Endothelial cell (in vitro differentiated cells): ENCODE data around the gene TPM2. TPM values are rescaled to one million over a fixed set of nuclear protein-coding genes. Genes with fewer than 3 reads are reported as not detected.
A peak's percentile ranks its signal among the peaks of the same experiment; 100 is the strongest.

Experiments
- DNase-seq: peaks from one replicate; pipeline ENCODE4 v3.0.0; 2021; ENCODE audit warnings: low spot score
- H3K27ac Mint-ChIP-seq: one replicate; pipeline ENCODE4 v1.8.0; 2021; ENCODE audit warnings: mixed read lengths, inconsistent platforms; ENCODE audit not compliant: unreplicated experiment
- H3K27me3 Mint-ChIP-seq: one replicate; pipeline ENCODE4 v1.8.0; 2021; ENCODE audit warnings: mild to moderate bottlenecking, moderate library complexity, mixed read lengths, inconsistent platforms; ENCODE audit not compliant: unreplicated experiment
- H3K36me3 Mint-ChIP-seq: one replicate; pipeline ENCODE4 v1.8.0; 2021; ENCODE audit warnings: mild to moderate bottlenecking, low read depth, mixed read lengths, inconsistent platforms; ENCODE audit not compliant: unreplicated experiment
- H3K4me1 Mint-ChIP-seq: one replicate; pipeline ENCODE4 v1.8.0; 2021; ENCODE audit warnings: mild to moderate bottlenecking, mixed read lengths, inconsistent platforms; ENCODE audit not compliant: unreplicated experiment
- H3K4me3 Mint-ChIP-seq: one replicate; pipeline ENCODE4 v1.8.0; 2021; ENCODE audit warnings: mild to moderate bottlenecking, mixed read lengths, inconsistent platforms; ENCODE audit not compliant: unreplicated experiment
- H3K9me3 Mint-ChIP-seq: one replicate; pipeline ENCODE4 v1.8.0; 2021; ENCODE audit warnings: mixed read lengths, inconsistent platforms; ENCODE audit not compliant: unreplicated experiment
- total RNA-seq: library from RNA; stranded (reverse); fragmentation: NEBNext Ultra II Directional; extraction: Animal tissue kit (Norgen Biotek cat#: 25700); gene quantifications from one replicate; pipeline ENCODE4 v1.2.1, GENCODE V29; 2021; ENCODE audit not compliant: unreplicated experiment
- TF ChIP-seq, protein P1 (sequence below): fragments of 200-600 bp; sonication (generic); IDR thresholded peaks from one replicate; pipeline ENCODE4 v1.5.0; 2021; ENCODE audit warnings: antibody characterized with exemption; ENCODE audit not compliant: unreplicated experiment

The TPM2 gene
- total RNA-seq, 1 donor from 2014 or later, result 173 TPM

DNA sequence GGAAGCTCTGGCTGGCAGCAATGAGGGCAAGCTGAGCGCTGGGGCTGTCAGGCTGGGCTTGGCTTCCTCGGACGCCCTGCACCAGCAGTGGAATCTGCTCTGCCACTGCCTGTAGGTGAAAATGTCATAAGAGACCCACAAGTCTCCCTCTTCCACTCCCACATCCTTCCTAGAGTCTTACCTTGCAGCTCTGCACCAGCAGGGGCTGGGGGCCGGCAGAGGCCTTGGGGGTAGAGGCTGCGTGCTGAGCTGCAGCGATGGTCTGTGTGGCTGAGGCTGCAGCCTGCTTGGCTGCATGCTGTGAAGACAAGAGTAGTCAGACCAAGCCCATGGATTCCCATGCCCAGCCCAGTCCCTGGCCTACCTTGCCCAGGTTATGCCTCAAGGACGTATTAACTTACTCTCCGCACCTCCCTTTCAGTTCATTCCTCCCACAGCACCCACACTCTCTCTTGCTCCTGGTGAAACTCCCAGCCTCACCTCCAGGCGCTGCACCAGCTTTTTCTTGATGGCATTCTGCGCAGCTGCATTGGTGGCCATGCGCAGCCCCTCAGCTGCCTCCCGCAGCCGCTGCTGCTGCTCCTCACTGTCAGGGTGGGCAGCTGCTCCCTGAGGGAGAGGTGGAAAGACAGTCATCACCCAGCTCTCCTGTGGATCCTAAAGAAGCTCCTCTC, 25.0 kb upstream of the TPM2 start:
- Mint-ChIP-seq H3K27me3 (peaks cover 4% of the 10 kb centered on the region), H3K9me3 (no peaks in the 10 kb centered on the region), H3K4me3 (peak overlapping the region; percentile 67), H3K4me1 (no peaks in the 10 kb centered on the region), H3K27ac (peak overlapping the region; percentile 42), H3K36me3 (peaks cover 84% of the 10 kb centered on the region)
- TF ChIP-seq, protein P1, sequence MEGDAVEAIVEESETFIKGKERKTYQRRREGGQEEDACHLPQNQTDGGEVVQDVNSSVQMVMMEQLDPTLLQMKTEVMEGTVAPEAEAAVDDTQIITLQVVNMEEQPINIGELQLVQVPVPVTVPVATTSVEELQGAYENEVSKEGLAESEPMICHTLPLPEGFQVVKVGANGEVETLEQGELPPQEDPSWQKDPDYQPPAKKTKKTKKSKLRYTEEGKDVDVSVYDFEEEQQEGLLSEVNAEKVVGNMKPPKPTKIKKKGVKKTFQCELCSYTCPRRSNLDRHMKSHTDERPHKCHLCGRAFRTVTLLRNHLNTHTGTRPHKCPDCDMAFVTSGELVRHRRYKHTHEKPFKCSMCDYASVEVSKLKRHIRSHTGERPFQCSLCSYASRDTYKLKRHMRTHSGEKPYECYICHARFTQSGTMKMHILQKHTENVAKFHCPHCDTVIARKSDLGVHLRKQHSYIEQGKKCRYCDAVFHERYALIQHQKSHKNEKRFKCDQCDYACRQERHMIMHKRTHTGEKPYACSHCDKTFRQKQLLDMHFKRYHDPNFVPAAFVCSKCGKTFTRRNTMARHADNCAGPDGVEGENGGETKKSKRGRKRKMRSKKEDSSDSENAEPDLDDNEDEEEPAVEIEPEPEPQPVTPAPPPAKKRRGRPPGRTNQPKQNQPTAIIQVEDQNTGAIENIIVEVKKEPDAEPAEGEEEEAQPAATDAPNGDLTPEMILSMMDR, result no peak
- DNase-seq, result no peak

DNA sequence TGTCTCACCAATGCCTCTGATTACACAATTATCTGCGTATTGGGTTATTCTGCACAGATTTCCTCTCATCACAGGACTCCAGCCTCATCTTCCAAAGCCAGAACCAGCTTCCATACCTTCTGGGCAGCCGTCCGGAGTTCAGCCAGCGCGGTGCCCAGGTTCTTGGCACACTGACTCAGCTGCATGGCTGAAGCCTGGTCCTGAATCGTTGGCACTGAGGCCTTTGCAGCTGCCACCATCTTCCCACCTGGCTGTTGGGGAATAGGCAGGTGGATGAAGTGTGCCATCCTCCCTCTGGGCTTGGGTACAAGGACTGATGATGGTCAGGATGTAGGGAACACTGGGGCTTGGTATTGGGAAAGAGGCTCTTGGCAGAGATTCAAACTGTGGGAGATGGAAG, 24.4 kb upstream of the TPM2 start:
- peak overlapping the region; percentile 65 for H3K4me3 Mint-ChIP-seq
- peaks cover 81% of the 10 kb centered on the region for H3K36me3 Mint-ChIP-seq
- H3K4me1 Mint-ChIP-seq, result no peaks in the 10 kb centered on the region
- TF ChIP-seq, protein P1, result no peak
- peaks cover 2% of the 10 kb centered on the region for H3K27me3 Mint-ChIP-seq
- no peak for DNase-seq
- H3K9me3 Mint-ChIP-seq, result no peaks in the 10 kb centered on the region
- peak overlapping the region; percentile 9 for H3K27ac Mint-ChIP-seq

DNA sequence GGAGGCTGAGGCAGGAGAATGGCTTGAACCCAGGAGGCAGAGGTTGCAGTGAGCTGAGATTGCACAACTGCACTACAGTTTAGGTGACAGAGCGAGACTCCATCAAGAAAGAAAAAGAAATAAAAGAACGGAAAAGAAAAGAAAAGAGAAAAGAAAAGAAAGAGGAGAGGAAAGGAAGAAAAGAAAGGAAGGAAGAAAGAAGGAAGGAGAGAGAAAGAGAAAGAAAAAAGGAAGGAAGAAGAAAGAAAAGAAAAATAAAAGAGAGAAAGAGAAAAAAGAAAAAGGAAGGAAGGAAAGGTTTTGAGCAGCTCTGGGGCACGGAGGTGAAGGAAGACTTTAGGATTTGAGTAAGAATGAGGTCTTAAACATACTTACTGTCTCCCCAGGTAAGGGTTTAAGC, 23.9 kb upstream of the TPM2 start:
- Mint-ChIP-seq H3K9me3 (no peaks in the 10 kb centered on the region), H3K4me3 (no peak overlapping the region), H3K27ac (peak overlapping the region; percentile 9), H3K4me1 (no peaks in the 10 kb centered on the region), H3K36me3 (peaks cover 82% of the 10 kb centered on the region), H3K27me3 (peaks cover 2% of the 10 kb centered on the region)
- TF ChIP-seq, protein P1, result no peak
- no peak for DNase-seq

DNA sequence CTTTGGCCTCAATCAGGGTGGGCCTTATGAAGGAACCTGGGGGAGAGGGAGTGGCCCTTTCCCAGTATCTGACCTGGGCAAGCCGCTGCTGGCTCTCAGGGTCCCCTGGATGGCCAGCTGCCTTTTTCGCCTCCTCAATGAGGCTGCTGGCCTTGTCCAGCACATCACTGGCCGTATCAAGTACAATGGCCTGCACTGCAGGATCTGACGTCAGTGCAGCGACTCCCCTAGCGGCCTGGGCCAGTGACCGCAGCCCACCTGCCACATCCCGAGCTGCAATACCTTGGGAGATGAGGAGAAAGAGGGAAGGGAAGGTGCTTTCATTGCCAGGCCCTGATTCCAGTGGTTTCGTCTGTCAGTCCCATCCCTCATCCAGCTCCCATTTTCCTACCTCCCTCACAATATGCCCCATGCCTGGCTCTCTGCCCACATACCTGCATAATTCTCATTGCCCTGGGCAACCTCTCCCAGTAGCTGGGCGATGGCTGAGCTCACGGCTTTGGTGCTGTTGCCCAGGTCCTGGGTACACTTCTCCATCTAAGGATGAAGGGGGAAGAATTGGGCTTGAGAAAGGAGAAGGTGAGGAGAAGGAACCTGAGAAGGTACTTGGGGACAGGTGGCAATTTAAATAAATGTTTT, 23.2 kb upstream of the TPM2 start:
- DNase-seq, result no peak
- Mint-ChIP-seq H3K27me3 (no peaks in the 10 kb centered on the region), H3K4me3 (no peak overlapping the region), H3K36me3 (peaks cover 82% of the 10 kb centered on the region), H3K9me3 (no peaks in the 10 kb centered on the region), H3K27ac (no peak overlapping the region), H3K4me1 (no peaks in the 10 kb centered on the region)
- TF ChIP-seq, protein P1, result no peak
